Fibroblast of lung (primary cell): ENCODE measurements around the gene SLC26A8.

Experiments
- EZH2 ChIP-seq: IDR thresholded peaks from 2 replicates; pipeline ENCODE4 v1.5.1; 2012; ENCODE audit warnings: low read length, control low read depth, mild to moderate bottlenecking; ENCODE audit errors: missing control alignments
- TF ChIP-seq, protein P1 (sequence below), 2 donors: IDR thresholded peaks in 1 of 2; conservative IDR thresholded peaks in 1 of 2; 1 replicate in 1 of 2; 2 replicates in 1 of 2; pipeline ENCODE4 v1.5.1; 2011 to 2012; ENCODE audit warnings: low read length in 2 of 2, control low read depth in 1 of 2, inconsistent platforms in 1 of 2, low read depth in 1 of 2, mild to moderate bottlenecking in 1 of 2

DNA sequence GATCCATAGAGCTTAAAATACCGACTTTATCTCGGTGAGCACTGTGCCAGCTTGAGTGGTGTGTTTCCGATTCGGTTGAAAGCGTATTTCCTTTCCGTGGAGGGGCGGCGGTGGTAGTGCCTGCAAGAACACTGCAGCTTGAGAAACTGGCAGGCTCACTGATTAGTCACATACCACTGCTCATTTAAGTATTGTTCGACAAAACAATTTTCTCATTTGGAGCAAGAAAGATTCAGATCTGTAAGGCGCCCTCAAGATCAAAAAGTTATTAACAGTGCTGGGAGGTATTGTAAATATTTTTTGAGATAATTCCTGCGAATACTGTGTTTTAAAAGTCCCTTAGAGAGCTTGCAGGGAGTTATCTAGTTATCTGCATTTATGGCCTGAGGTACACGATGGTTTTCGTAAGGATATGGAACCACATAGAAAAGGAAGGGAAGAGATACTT, 4.5 kb upstream of the SLC26A8 start:
- TF ChIP-seq, protein P1, sequence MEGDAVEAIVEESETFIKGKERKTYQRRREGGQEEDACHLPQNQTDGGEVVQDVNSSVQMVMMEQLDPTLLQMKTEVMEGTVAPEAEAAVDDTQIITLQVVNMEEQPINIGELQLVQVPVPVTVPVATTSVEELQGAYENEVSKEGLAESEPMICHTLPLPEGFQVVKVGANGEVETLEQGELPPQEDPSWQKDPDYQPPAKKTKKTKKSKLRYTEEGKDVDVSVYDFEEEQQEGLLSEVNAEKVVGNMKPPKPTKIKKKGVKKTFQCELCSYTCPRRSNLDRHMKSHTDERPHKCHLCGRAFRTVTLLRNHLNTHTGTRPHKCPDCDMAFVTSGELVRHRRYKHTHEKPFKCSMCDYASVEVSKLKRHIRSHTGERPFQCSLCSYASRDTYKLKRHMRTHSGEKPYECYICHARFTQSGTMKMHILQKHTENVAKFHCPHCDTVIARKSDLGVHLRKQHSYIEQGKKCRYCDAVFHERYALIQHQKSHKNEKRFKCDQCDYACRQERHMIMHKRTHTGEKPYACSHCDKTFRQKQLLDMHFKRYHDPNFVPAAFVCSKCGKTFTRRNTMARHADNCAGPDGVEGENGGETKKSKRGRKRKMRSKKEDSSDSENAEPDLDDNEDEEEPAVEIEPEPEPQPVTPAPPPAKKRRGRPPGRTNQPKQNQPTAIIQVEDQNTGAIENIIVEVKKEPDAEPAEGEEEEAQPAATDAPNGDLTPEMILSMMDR (conservative IDR thresholded peaks at IDR 0.05 in 1 of 2, IDR thresholded peaks at IDR 0.05 in 1 of 2; ENCODE audit: low read depth in 1 of 2, low read length in 2 of 2) = no peak
- no peak for TF ChIP-seq EZH2
